Measurements from ENCODE around the gene TMEM259.

GRCh38 chr19:1042689-1043511 lies 22.0 kb upstream of the TMEM259 start:
- TF ChIP-seq GATA3 (IDR thresholded peaks at IDR 0.05; ENCODE audit: low read depth, low read length) (no peak), GATA2 (IDR thresholded peaks at IDR 0.05; ENCODE audit: low read depth, low read length) (no peak)
